GM12878 (cell line): ENCODE data around the gene ZFP82. TPM values are rescaled to one million over a fixed set of nuclear protein-coding genes. Genes with fewer than 3 reads are reported as not detected.
A peak's percentile ranks its signal among the peaks of the same experiment; 100 is the strongest.

Experiments
- ATAC-seq: fragments of 200-7000 bp; cut with Tn5 transposase; 3 replicates; pipeline ENCODE4 v1.9.1; 2020; ENCODE audit warnings: mild to moderate bottlenecking, moderate library complexity
- BruUV-seq: library from RNA; stranded (reverse); fragments of 400-500 nt; replicated peaks from 2 replicates; lab custom pipeline; 2021; lab: Mats Ljungman, UMichigan
- CTCF ChIA-PET: fragments of 300-600 bp; sonication (Branson Sonifier 250); formaldehyde crosslinking; extraction: SDS; loops from one replicate; lab custom pipeline; 2021; ENCODE audit warnings: inconsistent platforms; lab: Yijun Ruan, JAX
- POLR2A ChIA-PET: fragments of 350-600 bp; formaldehyde crosslinking; extraction: SDS; loops from one replicate; lab custom pipeline; 2021; ENCODE audit warnings: inconsistent platforms; lab: Charles Lee
- RAD21 ChIA-PET: fragments of 300-600 bp; sonication (Branson Sonifier 250); formaldehyde crosslinking; loops from one replicate; lab custom pipeline; 2023; ENCODE audit warnings: antibody characterized with exemption; ENCODE audit not compliant: unreplicated experiment; lab: Charles Lee
- SMC1A ChIA-PET: fragments of 300-600 bp; sonication (Branson Sonifier 250); formaldehyde crosslinking; loops from one replicate; lab custom pipeline; 2023; ENCODE audit not compliant: unreplicated experiment, uncharacterized antibody; lab: Charles Lee
- DNase-seq: peaks from one replicate; pipeline ENCODE4 v3.0.0-alpha.2; 2011; ENCODE audit warnings: low read depth, low spot score
- FAIRE-seq: peaks from 3 replicates; lab custom pipeline; 2011; peaks lifted over from hg19 to GRCh38; lab: Jason Lieb, UNC
- H2AFZ ChIP-seq: 2 replicates; pipeline ENCODE4 v1.6.0; 2011; ENCODE audit warnings: low read depth, low read length, control low read depth; ENCODE audit not compliant: control insufficient read depth
- H3K27ac ChIP-seq: 2 replicates; pipeline ENCODE4 v1.5.1; 2011; ENCODE audit warnings: control low read depth; ENCODE audit not compliant: control insufficient read depth, insufficient read depth
- H3K27me3 ChIP-seq, 2 experiments: replicated peaks in 1 of 2; 2 replicates each; pipeline versions ENCODE4 v1.6.0 to v1.6.1; 2011; ENCODE audit warnings: low read length in 1 of 2; ENCODE audit not compliant: control insufficient read depth in 2 of 2, insufficient read depth in 2 of 2
- H3K36me3 ChIP-seq, 2 experiments: 2 replicates each; pipeline ENCODE4 v1.5.1; 2011; ENCODE audit warnings: low read length in 1 of 2; ENCODE audit not compliant: control insufficient read depth in 2 of 2, insufficient read depth in 2 of 2
- H3K4me1 ChIP-seq: 2 replicates; pipeline ENCODE4 v1.6.1; 2011; ENCODE audit warnings: mild to moderate bottlenecking, low read length, moderate library complexity, mixed read lengths; ENCODE audit not compliant: control insufficient read depth, insufficient read depth
- H3K4me2 ChIP-seq: 2 replicates; pipeline ENCODE4 v1.6.0; 2011; ENCODE audit warnings: control low read depth; ENCODE audit not compliant: control insufficient read depth, insufficient read depth
- H3K4me3 ChIP-seq: fragments of 200-600 bp; sonication (generic); 2 replicates; pipeline ENCODE4 v1.5.1; 2016
- H3K79me2 ChIP-seq: 2 replicates; pipeline ENCODE4 v1.6.0; 2011; ENCODE audit warnings: low read length; ENCODE audit not compliant: control insufficient read depth, insufficient read depth
- H3K9ac ChIP-seq: 2 replicates; pipeline ENCODE4 v1.8.0; 2011; ENCODE audit warnings: low read length, control low read depth, mixed read lengths; ENCODE audit not compliant: control insufficient read depth, insufficient read depth
- H3K9me3 ChIP-seq: replicated peaks from 3 replicates; pipeline ENCODE4 v1.5.1; 2011; ENCODE audit warnings: mild to moderate bottlenecking, low read length; ENCODE audit not compliant: control insufficient read depth, insufficient read depth
- H4K20me1 ChIP-seq: 2 replicates; pipeline ENCODE4 v1.6.0; 2011; ENCODE audit not compliant: control insufficient read depth, insufficient read depth
- E2F4 ChIP-seq: IDR thresholded peaks from 2 replicates; pipeline ENCODE4 v1.6.1; 2012; ENCODE audit warnings: low read depth, low read length, improper control_type of control experiment
- GATAD2B ChIP-seq: fragments of 450-650 bp; conservative IDR thresholded peaks from 2 replicates; pipeline ENCODE4 v1.6.1; 2017; ENCODE audit warnings: low read depth, mild to moderate bottlenecking, moderate library complexity
- HDAC2 ChIP-seq: fragments of 200-600 bp; sonication (generic); IDR thresholded peaks from 2 replicates; pipeline ENCODE4 v1.6.1; 2017
- HDGF ChIP-seq: fragments of 450-650 bp; IDR thresholded peaks from 2 replicates; pipeline ENCODE4 v1.6.1; 2016; ENCODE audit warnings: antibody characterized with exemption
- MYC ChIP-seq: IDR thresholded peaks from 2 replicates; pipeline ENCODE4 v1.6.1; 2011; ENCODE audit warnings: mild to moderate bottlenecking, low read length, moderate library complexity, inconsistent platforms; ENCODE audit not compliant: insufficient read depth, insufficient replicate concordance, insufficient read length, severe bottlenecking
- NFIC ChIP-seq: IDR thresholded peaks from 2 replicates; pipeline ENCODE4 v1.6.1; 2012; ENCODE audit warnings: low read depth, mild to moderate bottlenecking, inconsistent platforms, low read length, moderate library complexity
- NFYB ChIP-seq: IDR thresholded peaks from 2 replicates; pipeline ENCODE4 v1.6.1; 2011; ENCODE audit warnings: low read depth, mild to moderate bottlenecking, low read length, improper control_type of control experiment, moderate library complexity; ENCODE audit not compliant: insufficient read depth
- NR2C2 ChIP-seq: IDR thresholded peaks from 2 replicates; pipeline ENCODE4 v1.6.1; 2011; ENCODE audit warnings: borderline replicate concordance, low read depth; ENCODE audit not compliant: control insufficient read depth, insufficient read length
- NRF1 ChIP-seq: conservative IDR thresholded peaks from 2 replicates; pipeline ENCODE4 v1.6.1; 2011; ENCODE audit warnings: mild to moderate bottlenecking, low read depth, low read length, improper control_type of control experiment
- PKNOX1 ChIP-seq: fragments of 450-650 bp; IDR thresholded peaks from 2 replicates; pipeline ENCODE4 v1.6.1; 2016; ENCODE audit warnings: mild to moderate bottlenecking
- TAF1 ChIP-seq: IDR thresholded peaks from 2 replicates; pipeline ENCODE4 v1.6.1; 2011; ENCODE audit warnings: mild to moderate bottlenecking, low read depth, low read length, borderline replicate concordance
- YBX1 ChIP-seq: fragments of 450-650 bp; IDR thresholded peaks from 2 replicates; pipeline ENCODE4 v1.6.1; 2016; ENCODE audit warnings: antibody characterized with exemption
- ZBTB33 ChIP-seq: fragments of 450-650 bp; IDR thresholded peaks from 2 replicates; pipeline ENCODE4 v1.6.1; 2017; ENCODE audit warnings: mild to moderate bottlenecking
- ZBTB40 ChIP-seq: fragments of 450-650 bp; IDR thresholded peaks from 2 replicates; pipeline ENCODE4 v1.6.1; 2016; ENCODE audit warnings: mild to moderate bottlenecking, moderate library complexity, borderline replicate concordance
- WGBS: methylation state at CpG from one replicate; pipeline ENCODE4 v1.1.6; 2016; ENCODE audit warnings: low lambda C conversion rate; ENCODE audit not compliant: insufficient replicate concordance, insufficient coverage; ENCODE audit errors: missing lambda C conversion rate; 5-methylcytosine and 5-hydroxymethylcytosine counted together
- in situ Hi-C: fragments of 300-500 bp; cut with MboI; formaldehyde crosslinking; loops from 9 replicates; pipeline ENCODE4 v1.14.3; 2018; ENCODE audit warnings: mixed read lengths
- intact Hi-C: fragments of 100-400 bp; cut with micrococcal nuclease; formaldehyde crosslinking; loops from one replicate; pipeline ENCODE4 v1.14.2; 2022; ENCODE audit not compliant: unreplicated experiment
- polyA plus RNA-seq, 11 experiments: library from polyadenylated mRNA; depleted of rRNA in 4 of 11; unstranded in 6 of 11; stranded (reverse) in 5 of 11; fragments of >200 nt; fragmentation: Nextera tagmentation in 4 of 11; fragmentation: Illumina TruSeq in 1 of 11; extraction: Ambion mirVana in 4 of 11; extraction: Trizol in 1 of 11; gene quantifications; 1 replicate in 1 of 11; 2 replicates in 10 of 11; pipeline versions ENCODE4 v1.2.1 to v1.2.3, GENCODE V29; 2011 to 2016; ENCODE audit warnings: inconsistent platforms in 2 of 11, missing spikeins in 2 of 11, low read depth in 1 of 11
- total RNA-seq, 4 experiments: library from RNA; depleted of rRNA in 3 of 4; stranded (reverse); fragments of >200 nt in 3 of 4; fragmentation: Illumina TruSeq in 1 of 4; extraction: Trizol in 1 of 4; gene quantifications; 2 replicates each; pipeline versions ENCODE4 v1.2.1 to v1.2.3, GENCODE V29; 2013 to 2021

The ZFP82 gene
- total and polyA plus RNA-seq, 10 of the 15 experiments (the other 5 are each of a cell fraction or from before 2014, with no cell fraction given) = 2.0 to 5.4 (median 2.3) TPM

- H3K9ac ChIP-seq = no peak overlapping the region
- TF ChIP-seq E2F4 (no peak), ZBTB40 (no peak), NRF1 (no peak), YBX1 (no peak), NR2C2 (no peak), ZBTB33 (no peak), MYC (no peak), GATAD2B (no peak), PKNOX1 (peak; percentile 44; the same call in 1 of the 2 replicates), TAF1 (no peak), HDGF (no peak), NFYB (0 out of 2 replicates have a peak, but pooled peaks have one; percentile 7), HDAC2 (no peak), NFIC (no peak)
- TF ChIP-seq, all 136 proteins: peak for 2
- ChIA-PET RAD21 (no interaction called here), SMC1A (no interaction called here), POLR2A (no interaction called here), CTCF (no interaction called here)
- DNase-seq = no peak
- no peak for FAIRE-seq
- Histone ChIP-seq H3K27ac (no peak overlapping the region), H3K4me2 (no peak overlapping the region), H3K79me2 (no peaks in the 10 kb centered on the region), H3K9me3 (peaks cover 3% of the 10 kb centered on the region; the same call in 2 of the 3 replicates), H3K4me3 (no peak overlapping the region), H3K27me3 (no peaks in the 10 kb centered on the region), H4K20me1 (no peaks in the 10 kb centered on the region), H2AFZ (no peak overlapping the region), H3K4me1 (no peaks in the 10 kb centered on the region), H3K36me3 (no peaks in the 10 kb centered on the region)
- BruUV-seq = no TSS peak
- intact Hi-C loops = no loop called here
- in situ Hi-C loops = no loop called here
- 70% methylated on average over 4 of the region's 4 CpGs for WGBS
- ATAC-seq = no peak
Measured at GRCh38 chr19:36423925-36424324, 5.5 kb upstream of the ZFP82 start.
